ENCODE data around the gene SHH. TPM values are rescaled to one million over a fixed set of nuclear protein-coding genes. Genes with fewer than 3 reads are reported as not detected.

SHH gene
- total RNA-seq, 1 donor from 2014 or later = 0.25 TPM

- Histone ChIP-seq H3K9me3 (no peaks in the 10 kb centered on the region), H3K4me3 (no peak overlapping the region), H3K4me1 (peaks cover 48% of the 10 kb centered on the region), H3K36me3 (no peaks in the 10 kb centered on the region), H3K27me3 (no peaks in the 10 kb centered on the region), H3K27ac (no peak overlapping the region)
- TF ChIP-seq POLR2AphosphoS5 (IDR thresholded peaks at IDR 0.05; ENCODE audit: insufficient read depth in 1 of 2, low read depth in 1 of 2) = no peak
- no peak for TF ChIP-seq POLR2A (IDR thresholded peaks at IDR 0.05)
- TF ChIP-seq, protein P1, sequence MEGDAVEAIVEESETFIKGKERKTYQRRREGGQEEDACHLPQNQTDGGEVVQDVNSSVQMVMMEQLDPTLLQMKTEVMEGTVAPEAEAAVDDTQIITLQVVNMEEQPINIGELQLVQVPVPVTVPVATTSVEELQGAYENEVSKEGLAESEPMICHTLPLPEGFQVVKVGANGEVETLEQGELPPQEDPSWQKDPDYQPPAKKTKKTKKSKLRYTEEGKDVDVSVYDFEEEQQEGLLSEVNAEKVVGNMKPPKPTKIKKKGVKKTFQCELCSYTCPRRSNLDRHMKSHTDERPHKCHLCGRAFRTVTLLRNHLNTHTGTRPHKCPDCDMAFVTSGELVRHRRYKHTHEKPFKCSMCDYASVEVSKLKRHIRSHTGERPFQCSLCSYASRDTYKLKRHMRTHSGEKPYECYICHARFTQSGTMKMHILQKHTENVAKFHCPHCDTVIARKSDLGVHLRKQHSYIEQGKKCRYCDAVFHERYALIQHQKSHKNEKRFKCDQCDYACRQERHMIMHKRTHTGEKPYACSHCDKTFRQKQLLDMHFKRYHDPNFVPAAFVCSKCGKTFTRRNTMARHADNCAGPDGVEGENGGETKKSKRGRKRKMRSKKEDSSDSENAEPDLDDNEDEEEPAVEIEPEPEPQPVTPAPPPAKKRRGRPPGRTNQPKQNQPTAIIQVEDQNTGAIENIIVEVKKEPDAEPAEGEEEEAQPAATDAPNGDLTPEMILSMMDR (IDR thresholded peaks at IDR 0.05) = no peak
- intact Hi-C loops (cut with DNase I) = no loop called here
- DNase-seq (ENCODE audit: extremely low spot score in 2 of 2) = no peak
Measured at GRCh38 chr7:155754165-155754564, 58.1 kb downstream of the SHH start.

- DNase-seq (ENCODE audit: extremely low spot score in 2 of 2) = no peak
- no peaks in the 10 kb centered on the region for H3K9me3 ChIP-seq
- intact Hi-C loops (cut with DNase I) = no loop called here
- no peaks in the 10 kb centered on the region for H3K36me3 ChIP-seq
- no peak overlapping the region for H3K4me3 ChIP-seq
- no peak for TF ChIP-seq POLR2AphosphoS5 (IDR thresholded peaks at IDR 0.05; ENCODE audit: insufficient read depth in 1 of 2, low read depth in 1 of 2)
- TF ChIP-seq, protein P1 (IDR thresholded peaks at IDR 0.05) = no peak
- no peak for TF ChIP-seq POLR2A (IDR thresholded peaks at IDR 0.05)
- H3K27me3 ChIP-seq = no peaks in the 10 kb centered on the region
- no peak overlapping the region for H3K27ac ChIP-seq
- H3K4me1 ChIP-seq = peaks cover 48% of the 10 kb centered on the region
Measured at GRCh38 chr7:155753446-155753965, 58.8 kb downstream of the SHH start.

GRCh38 chr7:155752756-155753445, 59.4 kb downstream of the SHH start:
- Histone ChIP-seq H3K27me3 (no peaks in the 10 kb centered on the region), H3K9me3 (no peaks in the 10 kb centered on the region), H3K36me3 (no peaks in the 10 kb centered on the region), H3K4me3 (no peak overlapping the region), H3K4me1 (peaks cover 48% of the 10 kb centered on the region), H3K27ac (no peak overlapping the region)
- no peak for TF ChIP-seq POLR2A (IDR thresholded peaks at IDR 0.05)
- TF ChIP-seq POLR2AphosphoS5 (IDR thresholded peaks at IDR 0.05; ENCODE audit: insufficient read depth in 1 of 2, low read depth in 1 of 2) = no peak
- TF ChIP-seq, protein P1 (IDR thresholded peaks at IDR 0.05) = no peak
- intact Hi-C loops (cut with DNase I) = no loop called here
- DNase-seq (ENCODE audit: extremely low spot score in 2 of 2) = no peak

- no peaks in the 10 kb centered on the region for H3K9me3 ChIP-seq
- no peak for DNase-seq (ENCODE audit: extremely low spot score in 2 of 2)
- TF ChIP-seq, protein P1 (IDR thresholded peaks at IDR 0.05) = no peak
- H3K27ac ChIP-seq = no peak overlapping the region
- no peaks in the 10 kb centered on the region for H3K27me3 ChIP-seq
- intact Hi-C loops (cut with DNase I) = no loop called here
- no peak overlapping the region for H3K4me3 ChIP-seq
- H3K4me1 ChIP-seq = peaks cover 48% of the 10 kb centered on the region
- H3K36me3 ChIP-seq = peaks cover 0 to 4% of the 10 kb centered on the region in 2 donors
Measured at GRCh38 chr7:155751409-155751808, 60.9 kb downstream of the SHH start.

Measured in vagina (tissue), 2 donors.